ENCODE measurements around the gene GAB2.

DNA sequence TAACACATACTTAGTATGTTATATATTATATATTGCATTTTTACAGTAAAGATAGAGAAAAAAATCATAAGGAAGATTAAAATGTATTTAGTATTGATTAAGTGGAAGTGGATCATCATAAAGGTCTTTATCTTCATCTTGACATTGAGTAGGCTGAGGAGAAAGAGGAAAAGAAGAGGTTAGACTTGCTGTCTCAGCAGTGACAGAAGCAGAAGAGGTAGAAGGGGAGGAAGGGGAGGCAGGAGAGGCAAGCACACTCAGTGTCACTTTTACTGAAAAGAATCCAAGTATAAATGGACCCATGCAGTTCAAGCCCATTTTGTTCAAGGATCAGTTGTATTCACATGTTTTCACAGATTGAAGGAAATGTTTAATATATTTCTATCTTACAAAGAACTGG is 69.7 kb downstream of the GAB2 start:
- TF ChIP-seq, protein P1, sequence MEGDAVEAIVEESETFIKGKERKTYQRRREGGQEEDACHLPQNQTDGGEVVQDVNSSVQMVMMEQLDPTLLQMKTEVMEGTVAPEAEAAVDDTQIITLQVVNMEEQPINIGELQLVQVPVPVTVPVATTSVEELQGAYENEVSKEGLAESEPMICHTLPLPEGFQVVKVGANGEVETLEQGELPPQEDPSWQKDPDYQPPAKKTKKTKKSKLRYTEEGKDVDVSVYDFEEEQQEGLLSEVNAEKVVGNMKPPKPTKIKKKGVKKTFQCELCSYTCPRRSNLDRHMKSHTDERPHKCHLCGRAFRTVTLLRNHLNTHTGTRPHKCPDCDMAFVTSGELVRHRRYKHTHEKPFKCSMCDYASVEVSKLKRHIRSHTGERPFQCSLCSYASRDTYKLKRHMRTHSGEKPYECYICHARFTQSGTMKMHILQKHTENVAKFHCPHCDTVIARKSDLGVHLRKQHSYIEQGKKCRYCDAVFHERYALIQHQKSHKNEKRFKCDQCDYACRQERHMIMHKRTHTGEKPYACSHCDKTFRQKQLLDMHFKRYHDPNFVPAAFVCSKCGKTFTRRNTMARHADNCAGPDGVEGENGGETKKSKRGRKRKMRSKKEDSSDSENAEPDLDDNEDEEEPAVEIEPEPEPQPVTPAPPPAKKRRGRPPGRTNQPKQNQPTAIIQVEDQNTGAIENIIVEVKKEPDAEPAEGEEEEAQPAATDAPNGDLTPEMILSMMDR (IDR thresholded peaks at IDR 0.05) = no peak
- no peak for TF ChIP-seq EZH2 (IDR thresholded peaks at IDR 0.05; ENCODE audit: borderline replicate concordance, insufficient read depth, low read depth, low read length, poor library complexity, severe bottlenecking)
